Neural progenitor cell (in vitro differentiated cells): ENCODE measurements around the gene C1QC. TPM values are rescaled to one million over a fixed set of nuclear protein-coding genes. Genes with fewer than 3 reads are reported as not detected.

Source experiments
- DNase-seq: peaks from one replicate; pipeline ENCODE4 v3.0.0-alpha.2; 2016; ENCODE audit warnings: low spot score
- H2AFZ ChIP-seq: fragments of 200-600 bp; sonication (generic); replicated peaks from 2 replicates; pipeline ENCODE4 v1.6.1; 2016; ENCODE audit warnings: antibody characterized with exemption
- H3F3A ChIP-seq: fragments of 200-600 bp; sonication (generic); 2 replicates; pipeline ENCODE4 v1.6.1; 2016; ENCODE audit warnings: antibody characterized with exemption, low read depth
- H3K27ac ChIP-seq: fragments of 200-600 bp; sonication (generic); 2 replicates; pipeline ENCODE4 v1.5.1; 2016; ENCODE audit warnings: mild to moderate bottlenecking
- H3K27me3 ChIP-seq: fragments of 200-600 bp; sonication (generic); 2 replicates; pipeline ENCODE4 v1.6.1; 2016; ENCODE audit warnings: mild to moderate bottlenecking, moderate library complexity
- H3K36me3 ChIP-seq: fragments of 200-600 bp; sonication (generic); 2 replicates; pipeline ENCODE4 v1.5.1; 2016
- H3K4me1 ChIP-seq: fragments of 200-600 bp; sonication (generic); 2 replicates; pipeline ENCODE4 v1.6.1; 2016; ENCODE audit warnings: mixed run types
- H3K4me2 ChIP-seq: fragments of 200-600 bp; sonication (generic); 2 replicates; pipeline ENCODE4 v1.6.1; 2016
- H3K4me3 ChIP-seq: fragments of 200-600 bp; sonication (generic); 2 replicates; pipeline ENCODE4 v1.5.1; 2016
- H3K79me2 ChIP-seq: fragments of 200-600 bp; sonication (generic); 2 replicates; pipeline ENCODE4 v1.6.1; 2016; ENCODE audit warnings: low read depth
- H3K9ac ChIP-seq: fragments of 200-600 bp; sonication (generic); 2 replicates; pipeline ENCODE4 v1.6.1; 2016
- H3K9me3 ChIP-seq: fragments of 200-600 bp; sonication (generic); 2 replicates; pipeline ENCODE4 v1.5.1; 2016; ENCODE audit warnings: low read depth
- H4K20me1 ChIP-seq: fragments of 200-600 bp; sonication (generic); 2 replicates; pipeline ENCODE4 v1.6.1; 2016; ENCODE audit warnings: low read depth
- H3K27ac Mint-ChIP-seq: 3 replicates; pipeline ENCODE4 v1.8.0; 2021; ENCODE audit warnings: mixed read lengths
- H3K27me3 Mint-ChIP-seq: 2 replicates; pipeline ENCODE4 v1.8.0; 2022; ENCODE audit warnings: low read depth, mild to moderate bottlenecking, inconsistent platforms, moderate library complexity, mixed read lengths; ENCODE audit not compliant: insufficient read depth
- H3K36me3 Mint-ChIP-seq: 3 replicates; pipeline ENCODE4 v1.8.0; 2021; ENCODE audit warnings: mixed read lengths
- H3K4me1 Mint-ChIP-seq: 3 replicates; pipeline ENCODE4 v1.8.0; 2021; ENCODE audit warnings: mixed read lengths
- H3K4me3 Mint-ChIP-seq: 3 replicates; pipeline ENCODE4 v1.8.0; 2021; ENCODE audit warnings: mild to moderate bottlenecking, moderate library complexity, mixed read lengths
- H3K9me3 Mint-ChIP-seq: 3 replicates; pipeline ENCODE4 v1.8.0; 2020; ENCODE audit warnings: mixed read lengths
- CTCF ChIP-seq: fragments of 200-600 bp; sonication (generic); IDR thresholded peaks from 2 replicates; pipeline ENCODE4 v1.5.1; 2017; ENCODE audit warnings: antibody characterized with exemption, mild to moderate bottlenecking
- EZH2 ChIP-seq: fragments of 200-600 bp; sonication (generic); IDR thresholded peaks from 2 replicates; pipeline ENCODE4 v1.6.1; 2017; ENCODE audit warnings: antibody characterized with exemption, mild to moderate bottlenecking, moderate library complexity
- EZH2phosphoT487 ChIP-seq: fragments of 200-600 bp; sonication (generic); IDR thresholded peaks from 2 replicates; pipeline ENCODE4 v1.6.1; 2017; ENCODE audit warnings: antibody characterized with exemption
- total RNA-seq: library from RNA; depleted of rRNA; stranded (reverse); fragments of >200 nt; gene quantifications from 2 replicates; pipeline ENCODE4 v1.2.3, GENCODE V29; 2015; ENCODE audit warnings: low replicate concordance

C1QC gene
- total RNA-seq, 1 donor from 2014 or later = not detected

GRCh38 chr1:22635436-22635835 lies 8.0 kb upstream of the C1QC start:
- Mint-ChIP-seq H3K4me1 (peaks cover 5% of the 10 kb centered on the region), H3K9me3 (no peaks in the 10 kb centered on the region), H3K27me3 (peaks cover 23% of the 10 kb centered on the region), H3K27ac (no peak overlapping the region), H3K4me3 (no peak overlapping the region), H3K36me3 (no peaks in the 10 kb centered on the region)
- Histone ChIP-seq H4K20me1 (no peaks in the 10 kb centered on the region), H3K27ac (no peak overlapping the region), H2AFZ (no peak overlapping the region), H3K4me3 (no peak overlapping the region), H3K4me1 (no peaks in the 10 kb centered on the region), H3K79me2 (no peaks in the 10 kb centered on the region), H3K9me3 (no peaks in the 10 kb centered on the region), H3K9ac (no peak overlapping the region), H3F3A (no peaks in the 10 kb centered on the region), H3K27me3 (no peaks in the 10 kb centered on the region), H3K4me2 (no peak overlapping the region), H3K36me3 (no peaks in the 10 kb centered on the region)
- TF ChIP-seq EZH2 = no peak
- no peak for TF ChIP-seq CTCF
- TF ChIP-seq EZH2phosphoT487 = no peak
- DNase-seq = no peak

- H3K4me3 Mint-ChIP-seq = no peak within 1 kb of the TSS
- Histone ChIP-seq H4K20me1 (no peaks in the 10 kb centered on the region), H3K27ac (no peak within 1 kb of the TSS), H3K79me2 (no peaks in the 10 kb centered on the region), H3K9me3 (no peaks in the 10 kb centered on the region), H2AFZ (no peak within 1 kb of the TSS), H3K4me3 (no peak within 1 kb of the TSS), H3K36me3 (no peaks in the 10 kb centered on the region), H3F3A (no peaks in the 10 kb centered on the region), H3K4me1 (no peaks in the 10 kb centered on the region), H3K4me2 (no peak within 1 kb of the TSS), H3K9ac (no peak within 1 kb of the TSS), H3K27me3 (no peaks in the 10 kb centered on the region)
- no peaks in the 10 kb centered on the region for H3K36me3 Mint-ChIP-seq
- TF ChIP-seq EZH2 (no peak), EZH2phosphoT487 (no peak), CTCF (no peak)
- H3K27me3 Mint-ChIP-seq = peaks cover 15% of the 10 kb centered on the region
- H3K9me3 Mint-ChIP-seq = no peaks in the 10 kb centered on the region
- DNase-seq = no peak
- H3K27ac Mint-ChIP-seq = peak within 1 kb of the TSS; percentile 12
- H3K4me1 Mint-ChIP-seq = peaks cover 8% of the 10 kb centered on the region
Observed at GRCh38 chr1:22636353-22636752, 7.1 kb upstream of the C1QC start, which contains the start of gene C1QA. Gene C1QA, plus strand, starts transcription at chr1:22636628. Its CDS starts 989 bp downstream, at chr1:22637617.

GRCh38 chr1:22636927-22637326 lies 6.5 kb upstream of the C1QC start:
- no peak overlapping the region for H3K4me3 ChIP-seq
- no peak for DNase-seq

More at GRCh38 chr1:22636927-22637326, 6.5 kb upstream of the C1QC start:
- Histone ChIP-seq H3F3A (no peaks in the 10 kb centered on the region), H4K20me1 (no peaks in the 10 kb centered on the region), H2AFZ (no peak overlapping the region), H3K4me2 (no peak overlapping the region), H3K9ac (no peak overlapping the region), H3K9me3 (no peaks in the 10 kb centered on the region), H3K27me3 (no peaks in the 10 kb centered on the region), H3K79me2 (no peaks in the 10 kb centered on the region), H3K27ac (no peak overlapping the region), H3K4me1 (no peaks in the 10 kb centered on the region), H3K36me3 (no peaks in the 10 kb centered on the region)
- H3K27ac Mint-ChIP-seq = peak overlapping the region; percentile 12
- TF ChIP-seq CTCF (no peak), EZH2phosphoT487 (no peak), EZH2 (no peak)
- no peak overlapping the region for H3K4me3 Mint-ChIP-seq
- peaks cover 15% of the 10 kb centered on the region for H3K27me3 Mint-ChIP-seq
- H3K9me3 Mint-ChIP-seq = no peaks in the 10 kb centered on the region
- H3K4me1 Mint-ChIP-seq = peaks cover 4% of the 10 kb centered on the region
- no peaks in the 10 kb centered on the region for H3K36me3 Mint-ChIP-seq
